OCI-LY3 (cell line): ENCODE measurements around the gene LAMA1.

ENCODE experiments used
- H2AFZ ChIP-seq: fragments of 200-600, 300-600 bp; shearing (Covaris generic); 2 replicates; pipeline ENCODE4 v1.6.0; 2014; ENCODE audit warnings: antibody characterized with exemption, low read depth, low read length
- H3K27ac ChIP-seq: fragments of 200-600, 300-600 bp; sonication (generic); 2 replicates; pipeline ENCODE4 v1.5.1; 2014; ENCODE audit warnings: mild to moderate bottlenecking, low read length, moderate library complexity, mixed read lengths
- H3K27me3 ChIP-seq: fragments of 200-600, 300-600 bp; sonication (generic); 2 replicates; pipeline ENCODE4 v1.6.1; 2014; ENCODE audit warnings: low read depth, low read length, mixed read lengths
- H3K36me3 ChIP-seq: fragments of 200-600, 300-600 bp; sonication (generic); replicated peaks from 2 replicates; pipeline ENCODE3; 2014; ENCODE audit warnings: low read depth, low read length, mixed read lengths
- H3K4me1 ChIP-seq: fragments of 300-600, 200-600 bp; sonication (generic); 2 replicates; pipeline ENCODE4 v1.6.1; 2014; ENCODE audit warnings: low read length, mixed read lengths
- H3K4me2 ChIP-seq: fragments of 200-600, 300-600 bp; sonication (generic); 2 replicates; pipeline ENCODE4 v1.6.1; 2014; ENCODE audit warnings: low read length, mixed read lengths
- H3K4me3 ChIP-seq: fragments of 300-600, 200-600 bp; sonication (generic); 2 replicates; pipeline ENCODE4 v1.5.1; 2014; ENCODE audit warnings: antibody characterized with exemption, mild to moderate bottlenecking, low read length, moderate library complexity
- H3K79me2 ChIP-seq: fragments of 300-600, 200-600 bp; shearing (Covaris generic); 2 replicates; pipeline ENCODE4 v1.6.1; 2014; ENCODE audit warnings: mild to moderate bottlenecking, low read length, mixed read lengths
- H3K9ac ChIP-seq: fragments of 300-600, 200-600 bp; shearing (Covaris generic); 2 replicates; pipeline ENCODE4 v1.6.0; 2014; ENCODE audit warnings: mild to moderate bottlenecking, low read length, moderate library complexity
- H3K9me3 ChIP-seq: fragments of 200-600, 300-600 bp; shearing (Covaris generic); 2 replicates; pipeline ENCODE4 v1.6.1; 2014; ENCODE audit warnings: low read length, mixed read lengths; ENCODE audit not compliant: insufficient read depth
- H4K20me1 ChIP-seq: fragments of 200-600, 300-600 bp; sonication (generic); 2 replicates; pipeline ENCODE4 v1.6.1; 2016; ENCODE audit warnings: low read length, mixed read lengths; ENCODE audit not compliant: insufficient read depth
- EZH2phosphoT487 ChIP-seq: fragments of 200-600 bp; shearing (Covaris generic); IDR thresholded peaks from 2 replicates; pipeline ENCODE4 v1.6.1; 2018; ENCODE audit warnings: antibody characterized with exemption, mixed run types, low read depth
- TF ChIP-seq, protein P1 (sequence below): fragments of 200-600, 300-600 bp; sonication (generic); IDR thresholded peaks from 2 replicates; pipeline ENCODE4 v1.5.1; 2014; ENCODE audit warnings: antibody characterized with exemption, low read length, low read depth

The LAMA1 gene

DNA sequence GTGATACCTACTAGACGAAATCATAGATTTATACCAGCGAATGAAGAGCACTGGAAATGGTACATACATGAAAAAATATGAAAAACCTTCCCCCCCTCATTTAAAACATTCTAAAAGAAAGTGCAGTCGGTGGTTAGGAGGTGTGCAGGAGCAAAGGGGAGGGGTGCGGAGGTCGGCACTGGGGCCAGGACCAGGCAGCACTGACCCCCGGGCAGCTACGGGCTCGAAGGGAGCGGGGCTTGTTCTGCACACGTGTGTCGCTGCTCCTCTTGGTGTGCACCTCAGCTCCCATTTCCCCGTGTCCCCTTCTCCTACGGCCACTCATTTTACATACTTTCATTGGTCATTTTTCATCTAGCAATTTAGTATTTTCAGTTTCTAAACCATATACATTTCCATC is 89.0 kb downstream of the LAMA1 start:
- Histone ChIP-seq H3K4me3 (no peak overlapping the region), H3K4me1 (no peaks in the 10 kb centered on the region), H3K4me2 (no peak overlapping the region), H2AFZ (no peak overlapping the region), H3K9ac (no peak overlapping the region), H4K20me1 (no peaks in the 10 kb centered on the region), H3K79me2 (no peaks in the 10 kb centered on the region), H3K9me3 (no peaks in the 10 kb centered on the region), H3K27me3 (no peaks in the 10 kb centered on the region), H3K27ac (no peak overlapping the region), H3K36me3 (no peaks in the 10 kb centered on the region)
- TF ChIP-seq, protein P1, sequence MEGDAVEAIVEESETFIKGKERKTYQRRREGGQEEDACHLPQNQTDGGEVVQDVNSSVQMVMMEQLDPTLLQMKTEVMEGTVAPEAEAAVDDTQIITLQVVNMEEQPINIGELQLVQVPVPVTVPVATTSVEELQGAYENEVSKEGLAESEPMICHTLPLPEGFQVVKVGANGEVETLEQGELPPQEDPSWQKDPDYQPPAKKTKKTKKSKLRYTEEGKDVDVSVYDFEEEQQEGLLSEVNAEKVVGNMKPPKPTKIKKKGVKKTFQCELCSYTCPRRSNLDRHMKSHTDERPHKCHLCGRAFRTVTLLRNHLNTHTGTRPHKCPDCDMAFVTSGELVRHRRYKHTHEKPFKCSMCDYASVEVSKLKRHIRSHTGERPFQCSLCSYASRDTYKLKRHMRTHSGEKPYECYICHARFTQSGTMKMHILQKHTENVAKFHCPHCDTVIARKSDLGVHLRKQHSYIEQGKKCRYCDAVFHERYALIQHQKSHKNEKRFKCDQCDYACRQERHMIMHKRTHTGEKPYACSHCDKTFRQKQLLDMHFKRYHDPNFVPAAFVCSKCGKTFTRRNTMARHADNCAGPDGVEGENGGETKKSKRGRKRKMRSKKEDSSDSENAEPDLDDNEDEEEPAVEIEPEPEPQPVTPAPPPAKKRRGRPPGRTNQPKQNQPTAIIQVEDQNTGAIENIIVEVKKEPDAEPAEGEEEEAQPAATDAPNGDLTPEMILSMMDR = no peak
- no peak for TF ChIP-seq EZH2phosphoT487

DNA sequence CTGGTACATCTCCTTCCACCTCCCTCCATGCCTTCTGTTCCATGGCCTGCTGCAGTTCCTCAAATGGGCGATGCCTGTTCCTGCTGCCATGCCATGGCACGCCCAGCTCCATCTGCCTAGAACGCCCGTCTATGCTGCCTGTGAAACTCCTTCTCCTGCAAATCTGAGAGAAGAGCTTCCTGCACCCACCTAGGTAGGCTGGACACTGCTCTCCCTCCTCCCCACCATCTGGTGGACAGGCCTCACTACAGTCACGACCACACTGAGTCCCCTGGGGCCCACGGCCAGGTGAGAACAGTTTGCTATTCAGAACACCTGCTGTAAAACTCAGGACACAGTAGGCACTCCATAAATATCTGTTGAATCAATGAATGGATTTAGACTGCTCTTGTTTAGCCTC is 92.4 kb downstream of the LAMA1 start:
- no peak overlapping the region for H3K9ac ChIP-seq
- no peak overlapping the region for H2AFZ ChIP-seq
- H3K4me3 ChIP-seq = no peak overlapping the region
- H3K4me1 ChIP-seq = no peaks in the 10 kb centered on the region
- no peaks in the 10 kb centered on the region for H3K9me3 ChIP-seq
- H3K79me2 ChIP-seq = no peaks in the 10 kb centered on the region
- TF ChIP-seq, protein P1 = no peak
- no peak for TF ChIP-seq EZH2phosphoT487
- no peak overlapping the region for H3K27ac ChIP-seq
- H4K20me1 ChIP-seq = no peaks in the 10 kb centered on the region
- no peak overlapping the region for H3K4me2 ChIP-seq
- no peaks in the 10 kb centered on the region for H3K27me3 ChIP-seq
- H3K36me3 ChIP-seq = no peaks in the 10 kb centered on the region

DNA sequence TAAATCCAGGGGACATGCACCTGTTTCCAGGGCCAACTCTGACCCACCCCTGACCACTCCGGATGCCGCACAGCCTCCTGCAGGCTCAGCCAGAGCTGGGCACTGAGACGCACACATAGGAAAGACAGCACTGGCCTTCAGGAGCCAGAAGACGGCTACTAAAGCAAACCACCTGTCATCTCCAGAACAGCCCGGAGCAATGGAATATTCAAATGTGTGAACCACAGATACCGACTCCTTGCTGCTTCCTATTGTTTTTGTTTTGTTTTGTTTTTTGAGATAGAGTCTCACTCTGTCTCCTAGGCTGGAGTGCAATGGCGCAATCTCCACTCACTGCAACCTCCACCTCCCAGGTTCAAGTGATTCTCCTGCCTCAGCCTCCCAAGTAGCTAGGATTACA is 94.0 kb downstream of the LAMA1 start:
- no peaks in the 10 kb centered on the region for H3K36me3 ChIP-seq
- no peaks in the 10 kb centered on the region for H3K4me1 ChIP-seq
- no peaks in the 10 kb centered on the region for H4K20me1 ChIP-seq
- H3K27me3 ChIP-seq = no peaks in the 10 kb centered on the region
- H3K79me2 ChIP-seq = no peaks in the 10 kb centered on the region
- no peak for TF ChIP-seq EZH2phosphoT487
- TF ChIP-seq, protein P1 = no peak
- H3K27ac ChIP-seq = no peak overlapping the region
- H3K9ac ChIP-seq = no peak overlapping the region
- no peak overlapping the region for H2AFZ ChIP-seq
- H3K9me3 ChIP-seq = no peaks in the 10 kb centered on the region
- H3K4me3 ChIP-seq = no peak overlapping the region
- no peak overlapping the region for H3K4me2 ChIP-seq

DNA sequence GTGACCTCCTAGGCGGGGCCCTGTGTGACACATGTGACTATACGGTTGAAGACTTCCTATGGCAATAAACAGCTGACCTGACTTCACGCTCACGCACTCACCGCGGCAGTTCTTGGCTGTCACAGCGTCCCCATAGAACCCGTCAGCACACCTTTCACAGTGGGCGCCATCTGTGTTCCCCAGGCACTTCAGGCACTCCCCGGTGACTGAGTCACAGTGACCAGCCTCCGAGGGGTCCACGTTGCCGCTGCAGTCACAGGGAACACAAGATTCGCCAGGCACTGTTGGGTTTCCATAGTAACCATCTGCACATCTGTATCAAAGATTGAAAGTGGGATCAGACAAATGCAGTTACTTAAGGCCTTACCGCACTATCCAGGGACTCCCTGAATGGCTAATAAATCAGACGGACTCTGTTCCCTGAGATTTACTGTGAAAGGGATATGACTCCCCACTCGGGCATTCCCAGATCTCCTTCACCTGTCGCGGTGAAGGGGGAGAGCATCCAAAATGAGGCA is 94.5 kb downstream of the LAMA1 start:
- Histone ChIP-seq H3K27me3 (no peaks in the 10 kb centered on the region), H3K4me1 (no peaks in the 10 kb centered on the region), H3K9ac (no peak overlapping the region), H3K9me3 (no peaks in the 10 kb centered on the region), H3K79me2 (no peaks in the 10 kb centered on the region), H4K20me1 (no peaks in the 10 kb centered on the region), H3K4me2 (no peak overlapping the region), H3K4me3 (no peak overlapping the region), H3K36me3 (no peaks in the 10 kb centered on the region), H2AFZ (no peak overlapping the region), H3K27ac (no peak overlapping the region)
- TF ChIP-seq, protein P1 = no peak
- TF ChIP-seq EZH2phosphoT487 = no peak
